SIG-M5 treated with dmso at 0.1 percent for 504 hours (cell line): ENCODE data around the gene EXOC3.
"Not testable (repeated sequence)": the region's sequence is repeated elsewhere in the genome, so short reads cannot be mapped to it uniquely, and the experiment has no call there.

Source experiments
- DNase-seq: peaks from one replicate; lab custom pipeline; 2025; ENCODE audit not compliant: unreplicated experiment; lab: John Stamatoyannopoulos, UW

The EXOC3 gene

GRCh38 chr5:499233-500209 lies 56.5 kb downstream of the EXOC3 start:
- no peak for DNase-seq

- DNase-seq: no peak
Observed at GRCh38 chr5:500491-500890, 57.5 kb downstream of the EXOC3 start.

GRCh38 chr5:501105-501830 lies 58.3 kb downstream of the EXOC3 start:
- no peak for DNase-seq

- no peak for DNase-seq
Observed at GRCh38 chr5:501831-502184, 58.8 kb downstream of the EXOC3 start.

GRCh38 chr5:502325-503079 lies 59.5 kb downstream of the EXOC3 start:
- no peak for DNase-seq

GRCh38 chr5:504326-505154 lies 61.6 kb downstream of the EXOC3 start:
- DNase-seq: no peak

- no peak for DNase-seq
Observed at GRCh38 chr5:505951-506525, 63.1 kb downstream of the EXOC3 start.

GRCh38 chr5:507986-508575 lies 65.1 kb downstream of the EXOC3 start:
- not testable (repeated sequence) for DNase-seq

- no peak for DNase-seq
Observed at GRCh38 chr5:509611-510185, 66.7 kb downstream of the EXOC3 start.

- DNase-seq: no peak
Observed at GRCh38 chr5:510521-510920, 67.5 kb downstream of the EXOC3 start.

GRCh38 chr5:511476-511875 lies 68.5 kb downstream of the EXOC3 start:
- DNase-seq: no peak

- no peak for DNase-seq
Observed at GRCh38 chr5:513216-514100, 70.5 kb downstream of the EXOC3 start.

- no peak for DNase-seq
Observed at GRCh38 chr5:514101-514485, 71.1 kb downstream of the EXOC3 start.

- no peak for DNase-seq
Observed at GRCh38 chr5:514673-515072, 71.7 kb downstream of the EXOC3 start.

- no peak for DNase-seq
Observed at GRCh38 chr5:515273-515836, 72.4 kb downstream of the EXOC3 start.

GRCh38 chr5:516338-516925 lies 73.5 kb downstream of the EXOC3 start:
- no peak for DNase-seq
